HG03039 (cell line): ENCODE measurements around the gene ENKUR.
"Not testable (repeated sequence)": the region's sequence is repeated elsewhere in the genome, so short reads cannot be mapped to it uniquely, and the experiment has no call there.

Experiments
- ATAC-seq: cut with Tn5 transposase; IDR thresholded peaks from one replicate; pipeline ENCODE4 v1.9.1; 2021; ENCODE audit warnings: mild to moderate bottlenecking, moderate library complexity; ENCODE audit not compliant: unreplicated experiment

Gene ENKUR

GRCh38 chr10:24979685-24980084 lies 36.3 kb downstream of the ENKUR start:
- no peak for ATAC-seq

- no peak for ATAC-seq
Measured at GRCh38 chr10:24974976-24975375, 41.0 kb downstream of the ENKUR start.

- ATAC-seq: no peak
Measured at GRCh38 chr10:24973163-24973562, 42.8 kb downstream of the ENKUR start.

GRCh38 chr10:24971374-24971773 lies 44.6 kb downstream of the ENKUR start:
- ATAC-seq: no peak

- ATAC-seq: no peak
Measured at GRCh38 chr10:24969841-24970281, 46.1 kb downstream of the ENKUR start.

GRCh38 chr10:24968951-24969350 lies 47.0 kb downstream of the ENKUR start:
- ATAC-seq: not testable (repeated sequence)

- ATAC-seq: no peak
Measured at GRCh38 chr10:24968349-24968748, 47.6 kb downstream of the ENKUR start.

- ATAC-seq: no peak
Measured at GRCh38 chr10:24966962-24967481, 48.9 kb downstream of the ENKUR start.

- no peak for ATAC-seq
Measured at GRCh38 chr10:24965051-24965450, 50.9 kb downstream of the ENKUR start.

GRCh38 chr10:24963521-24964041 lies 52.4 kb downstream of the ENKUR start:
- ATAC-seq: no peak

- no peak for ATAC-seq
Measured at GRCh38 chr10:24962995-24963394, 53.0 kb downstream of the ENKUR start.

- ATAC-seq: no peak
Measured at GRCh38 chr10:24961582-24961981, 54.4 kb downstream of the ENKUR start.

- no peak for ATAC-seq
Measured at GRCh38 chr10:24959382-24959730, 56.6 kb downstream of the ENKUR start.

- ATAC-seq: no peak
Measured at GRCh38 chr10:24958721-24959381, 57.1 kb downstream of the ENKUR start.

- no peak for ATAC-seq
Measured at GRCh38 chr10:24958091-24958720, 57.8 kb downstream of the ENKUR start.

- ATAC-seq: not testable (repeated sequence)
Measured at GRCh38 chr10:24957624-24958051, 58.3 kb downstream of the ENKUR start.

- ATAC-seq: no peak
Measured at GRCh38 chr10:24953675-24954074, 62.3 kb downstream of the ENKUR start.

- ATAC-seq: peak; percentile 55
Measured at GRCh38 chr10:24952707-24953645, 63.0 kb downstream of the ENKUR start.

GRCh38 chr10:24952143-24952706 lies 63.7 kb downstream of the ENKUR start, which contains the start of gene PRTFDC1:
PRTFDC1 (minus strand) TSS chr10:24952606; CDS start chr10:24952575, 31 bp downstream.
- peak; percentile 29 for ATAC-seq
